Stimulated activated CD4-positive, alpha-beta T cell treated with anti-CD3 and anti-CD28 coated beads, Interleukin-12 subunit alpha, Interleukin-12 subunit beta, amount 100 ng/mL, for 4 hours (primary cell): ENCODE data around the gene RIPOR3.
"Not testable (repeated sequence)": the region's sequence is repeated elsewhere in the genome, so short reads cannot be mapped to it uniquely, and the experiment has no call there.

Experiments used
- DNase-seq: peaks from one replicate; pipeline ENCODE4 v3.0.0-alpha.2; 2020

Gene RIPOR3

GRCh38 chr20:50601511-50602431 is 89.6 kb downstream of the RIPOR3 start:
- no peak for DNase-seq

DNA sequence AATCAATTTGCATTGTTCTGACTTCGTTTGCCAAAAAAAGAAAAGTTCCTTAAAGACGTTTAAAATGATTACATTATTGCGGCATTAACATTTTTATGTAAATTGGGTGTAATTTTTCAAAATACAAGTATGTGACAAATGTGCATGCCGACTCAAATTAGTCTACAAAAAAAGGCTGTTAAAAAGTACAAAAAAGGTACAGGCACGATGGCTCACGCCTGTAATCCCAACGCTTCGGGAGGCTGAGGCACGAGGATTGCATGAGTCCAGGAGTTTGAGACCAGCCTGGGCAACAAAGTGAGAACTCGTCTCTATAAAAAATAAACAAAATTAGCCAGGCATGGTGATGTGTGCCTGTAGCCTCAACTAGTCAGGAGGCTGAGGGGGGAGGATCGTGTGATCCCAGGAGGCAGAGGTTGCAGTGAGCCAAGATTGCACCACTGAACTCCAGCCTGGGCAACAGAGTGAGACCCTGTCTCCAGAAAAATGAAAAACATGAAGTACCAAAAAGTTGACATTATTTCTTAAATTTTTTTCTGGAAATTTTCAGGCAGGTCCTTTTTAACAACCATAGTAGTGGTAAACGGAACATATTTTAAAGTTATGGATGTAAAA is 91.0 kb downstream of the RIPOR3 start:
- DNase-seq: no peak

- not testable (repeated sequence) for DNase-seq
These were observed 92.6 kb downstream of the RIPOR3 start for GRCh38 chr20:50598768-50599167.

- DNase-seq: no peak
These were observed 93.3 kb downstream of the RIPOR3 start for GRCh38 chr20:50598074-50598473.

DNA sequence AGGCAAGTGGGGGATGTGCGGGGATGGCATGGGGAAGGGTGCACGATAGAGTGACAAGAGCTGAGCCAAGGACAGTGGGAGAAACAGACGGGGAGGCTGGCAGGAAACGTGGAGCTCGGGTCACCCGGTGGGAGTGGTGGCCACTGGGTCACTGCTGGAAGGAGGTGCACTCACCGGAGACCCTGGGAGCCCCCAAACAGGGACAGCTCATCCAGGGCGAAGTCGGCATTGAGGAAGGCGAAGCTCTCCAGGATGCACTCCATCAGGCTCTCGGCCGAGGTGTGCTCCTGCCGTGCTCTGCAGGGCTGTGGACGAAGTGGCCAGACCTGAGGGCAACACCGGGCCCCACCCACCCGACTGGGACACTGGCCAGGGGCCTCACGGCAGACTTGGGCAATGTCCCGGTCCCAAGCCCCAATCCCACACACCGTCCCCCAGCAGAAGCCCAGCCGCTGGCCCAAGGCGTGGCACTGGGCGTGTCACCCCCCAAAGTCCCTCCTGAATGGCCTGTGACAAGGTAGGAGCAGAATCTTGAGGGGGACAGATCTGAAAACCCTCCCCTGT is 93.9 kb downstream of the RIPOR3 start:
- DNase-seq: no peak

GRCh38 chr20:50596694-50597021 is 94.7 kb downstream of the RIPOR3 start:
- DNase-seq: no peak

DNA sequence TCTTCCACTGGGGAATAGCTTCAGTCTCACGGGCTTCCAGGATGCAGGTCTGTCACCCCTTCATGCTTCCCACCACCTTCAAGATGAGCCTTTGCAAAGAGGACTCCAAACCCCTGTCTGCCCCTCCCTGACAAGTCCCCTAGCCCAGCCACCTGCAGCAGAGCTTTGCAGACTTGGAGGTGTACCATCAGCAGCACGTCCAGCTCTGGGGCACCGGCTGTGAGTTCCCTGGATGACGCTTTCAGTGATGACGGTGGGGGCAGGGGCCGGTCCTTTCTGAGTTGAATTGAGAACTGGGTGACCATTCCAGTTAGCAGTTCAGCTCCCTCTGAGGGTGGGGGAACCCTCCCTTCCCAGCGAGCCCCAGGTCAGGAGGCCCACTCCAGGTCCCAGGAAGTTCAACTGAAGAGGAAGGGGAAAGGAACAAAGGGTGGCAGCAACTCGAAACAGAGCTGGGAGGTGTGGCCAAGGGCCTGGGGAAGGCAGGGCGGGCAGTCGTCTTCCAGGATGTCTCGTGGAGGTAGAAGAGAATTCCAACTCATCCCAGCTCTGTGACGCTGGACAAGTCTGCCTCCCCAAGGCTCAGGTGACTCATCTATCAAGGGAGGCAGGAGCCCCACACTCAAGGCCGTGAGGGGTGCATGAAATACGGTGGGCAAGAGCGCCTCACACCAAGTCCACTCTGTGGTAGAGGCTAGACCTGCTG is 95.2 kb downstream of the RIPOR3 start:
- DNase-seq: no peak

DNA sequence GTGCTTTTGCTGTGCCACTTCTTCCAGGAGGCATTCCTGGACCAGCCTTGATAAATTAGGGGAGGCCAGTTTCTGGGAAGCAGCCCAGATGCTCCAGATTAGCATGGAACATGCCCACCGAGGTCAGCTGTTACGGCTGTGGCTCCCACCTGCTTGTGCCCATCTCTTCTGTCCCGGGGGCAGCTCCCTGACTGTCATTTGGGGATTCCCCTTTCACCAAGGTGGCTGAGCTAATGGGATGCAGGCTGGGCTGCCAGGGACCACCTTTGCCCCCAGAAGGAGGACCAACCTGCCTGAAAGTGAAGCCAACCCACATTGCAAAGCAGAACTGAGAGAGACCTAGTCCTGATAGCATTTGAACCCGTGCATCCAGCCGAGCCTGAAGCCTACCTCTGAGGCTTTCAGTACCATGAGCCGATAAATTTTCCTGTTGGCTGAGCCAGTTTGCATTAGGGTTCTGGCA is 95.9 kb downstream of the RIPOR3 start:
- DNase-seq: no peak

GRCh38 chr20:50594591-50595432 is 96.5 kb downstream of the RIPOR3 start:
- no peak for DNase-seq

DNA sequence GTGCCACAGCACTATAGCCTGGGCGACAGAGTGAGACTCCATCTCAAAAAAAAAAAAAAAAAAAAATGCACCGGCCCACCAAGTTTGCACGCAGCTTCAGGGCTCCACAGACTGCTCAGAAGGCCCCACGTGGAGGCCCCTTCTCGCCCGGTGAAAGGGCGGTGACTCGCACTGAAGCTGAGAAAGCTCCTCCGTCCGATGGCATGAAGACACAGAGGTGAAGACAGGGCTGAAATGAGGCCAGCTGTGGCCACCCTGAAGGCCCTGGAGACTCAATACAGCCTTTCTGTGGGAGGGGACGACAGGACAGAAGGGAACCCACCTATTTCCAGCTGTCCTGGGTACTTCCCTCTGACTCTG is 97.1 kb downstream of the RIPOR3 start:
- DNase-seq: no peak

DNA sequence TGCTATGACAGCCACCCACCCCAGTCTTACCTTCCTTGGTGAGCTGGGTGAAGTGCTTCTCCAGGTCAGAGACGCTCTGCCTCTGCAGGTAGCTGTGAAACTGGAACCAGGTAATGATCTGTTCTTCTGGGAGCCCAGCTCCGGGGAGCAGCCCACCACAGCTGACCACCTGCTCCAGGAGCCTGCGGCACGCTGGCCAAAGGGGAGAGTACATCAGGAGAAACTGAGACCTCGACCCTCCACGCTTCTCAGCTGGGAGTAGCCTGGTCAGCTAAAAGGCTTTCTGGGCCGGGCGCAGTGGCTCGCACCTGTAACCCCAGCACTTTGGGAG is 98.4 kb downstream of the RIPOR3 start:
- no peak for DNase-seq

DNA sequence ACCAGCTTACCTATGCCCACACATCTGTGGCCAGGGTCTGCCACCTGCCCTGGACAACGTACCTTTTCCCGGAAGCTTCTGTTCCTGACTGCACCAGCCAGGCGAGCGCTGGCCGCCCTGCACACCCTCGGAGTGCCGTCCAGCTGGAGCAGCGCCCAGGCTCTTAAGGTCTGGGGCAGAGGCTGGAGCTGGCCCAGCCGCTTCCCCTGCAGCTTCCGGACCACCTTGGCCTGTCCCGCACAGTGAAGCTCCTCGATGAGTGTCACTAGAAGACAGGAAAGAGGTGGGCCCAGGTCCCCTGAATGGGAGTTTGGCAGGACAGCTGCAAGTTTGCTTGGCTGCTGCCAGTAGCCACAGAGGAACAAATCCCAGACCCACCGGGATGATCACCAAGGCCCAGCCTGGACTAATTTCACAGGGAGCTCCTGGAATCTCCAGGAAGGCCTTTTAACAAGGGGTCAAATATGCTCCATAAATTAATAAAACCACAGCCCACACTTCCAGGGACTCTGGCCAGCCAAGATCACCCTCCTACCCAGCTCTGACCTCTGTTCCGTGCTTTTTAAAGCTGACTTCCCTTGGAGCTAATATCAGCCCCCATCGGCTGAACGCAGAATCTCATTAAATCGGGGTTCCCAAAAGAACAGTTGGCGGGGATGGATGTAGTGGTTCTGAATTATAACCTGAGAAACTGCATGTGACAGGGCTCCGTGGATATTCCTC is 98.9 kb downstream of the RIPOR3 start:
- no peak for DNase-seq

- no peak for DNase-seq
These were observed 100.0 kb downstream of the RIPOR3 start for GRCh38 chr20:50591233-50591852.

GRCh38 chr20:50590348-50590664 is 101.0 kb downstream of the RIPOR3 start:
- DNase-seq: no peak

GRCh38 chr20:50589548-50590347 is 101.6 kb downstream of the RIPOR3 start:
- no peak for DNase-seq

- peak; percentile 73 for DNase-seq
These were observed 103.2 kb downstream of the RIPOR3 start for GRCh38 chr20:50588034-50588736.

- no peak for DNase-seq
These were observed 103.9 kb downstream of the RIPOR3 start for GRCh38 chr20:50587291-50587961.

GRCh38 chr20:50586531-50587232 is 104.7 kb downstream of the RIPOR3 start:
- no peak for DNase-seq

DNA sequence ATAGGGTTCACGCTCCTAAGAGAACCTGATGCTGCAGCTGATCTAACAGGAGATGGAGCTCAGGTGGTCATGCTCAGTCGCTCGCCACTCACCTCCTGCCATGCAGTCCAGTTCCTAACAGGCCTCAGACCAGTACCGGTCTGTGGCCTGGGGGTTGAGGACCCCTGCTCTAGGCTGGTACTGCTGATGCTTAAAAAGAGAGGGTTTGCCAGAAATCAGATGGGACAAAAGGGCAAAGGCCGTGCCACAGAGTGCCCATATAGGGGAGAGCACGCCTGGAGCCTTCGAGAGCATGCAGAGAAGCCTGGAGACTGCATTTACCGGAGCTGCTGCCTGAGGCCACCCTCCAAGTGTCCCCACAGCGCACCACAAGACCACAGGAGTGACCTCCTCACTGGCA is 105.7 kb downstream of the RIPOR3 start:
- no peak for DNase-seq
